D341Med (cell line): ENCODE results near the gene HNRNPL.
"Not testable (repeated sequence)": the region's sequence is repeated elsewhere in the genome, so short reads cannot be mapped to it uniquely, and the experiment has no call there.

Experiments
- DNase-seq: peaks from one replicate; pipeline ENCODE4 v3.0.0; 2012; ENCODE audit warnings: low spot score

Gene HNRNPL

DNA sequence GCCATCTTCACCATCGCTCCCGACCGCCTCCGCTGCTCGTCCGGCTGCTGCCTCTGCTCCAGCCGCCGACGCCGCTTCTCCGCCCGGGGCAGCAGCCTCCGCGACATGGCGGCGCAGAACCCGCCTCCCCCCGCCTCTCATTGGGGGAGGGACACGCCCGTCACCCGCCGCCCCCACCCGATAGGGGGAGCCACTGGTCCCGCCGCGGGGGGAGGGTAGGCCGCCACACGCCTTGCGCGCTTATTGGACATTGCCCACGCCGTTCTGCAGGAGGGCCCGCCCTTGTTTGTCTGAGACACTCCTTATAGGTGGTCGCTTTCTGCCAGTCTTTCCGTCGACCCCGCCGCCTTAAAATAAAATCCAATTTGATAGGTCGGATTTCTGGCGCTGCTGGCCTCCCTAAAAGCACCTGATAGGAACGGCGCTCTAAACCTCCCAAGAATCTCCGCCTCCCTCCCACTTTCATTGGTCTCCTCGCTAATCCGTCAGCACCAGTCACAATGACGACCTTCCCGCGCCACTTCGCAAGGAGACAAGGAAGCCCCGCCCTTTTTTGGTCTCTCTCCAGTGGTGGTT lies at the start of gene HNRNPL:
Gene HNRNPL, minus strand, starts transcription at position 127 of the 576 bp plus-strand sequence. Its CDS starts 20 bp downstream, at position 107.
- peak; percentile 97 for DNase-seq

DNA sequence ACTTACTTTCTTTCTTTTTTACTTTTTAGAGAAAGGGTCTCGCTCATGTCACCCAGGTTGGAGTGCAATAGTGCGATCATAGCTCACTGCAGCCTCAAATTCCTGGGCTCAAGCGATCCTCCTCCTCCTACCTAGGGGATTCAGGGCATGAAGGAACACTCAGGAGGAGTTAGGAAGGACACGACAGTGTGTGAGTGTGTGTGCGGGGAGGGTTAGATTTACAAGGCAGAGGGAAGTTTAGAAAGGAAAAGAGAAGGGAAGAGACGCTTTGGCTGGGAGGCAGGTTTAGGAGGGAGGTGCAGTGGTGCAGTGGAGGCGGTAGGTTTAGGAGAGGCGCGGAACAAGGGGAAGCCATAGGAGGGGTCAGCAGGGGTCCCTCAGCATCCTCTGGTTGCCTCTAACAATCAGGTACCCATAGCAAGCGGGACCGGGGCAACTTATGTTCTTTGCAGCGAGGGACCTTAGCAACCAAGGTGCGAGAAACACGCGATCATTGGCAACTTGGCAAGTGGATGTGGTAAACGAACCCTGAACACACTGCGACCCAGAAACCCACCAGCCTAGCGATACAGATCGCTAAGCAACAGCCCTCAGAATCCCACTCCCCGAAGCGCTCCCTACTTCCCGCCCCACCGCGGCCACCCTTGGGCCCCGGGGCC lies 49.1 kb upstream of the HNRNPL start:
- DNase-seq, result peak; percentile 38

DNA sequence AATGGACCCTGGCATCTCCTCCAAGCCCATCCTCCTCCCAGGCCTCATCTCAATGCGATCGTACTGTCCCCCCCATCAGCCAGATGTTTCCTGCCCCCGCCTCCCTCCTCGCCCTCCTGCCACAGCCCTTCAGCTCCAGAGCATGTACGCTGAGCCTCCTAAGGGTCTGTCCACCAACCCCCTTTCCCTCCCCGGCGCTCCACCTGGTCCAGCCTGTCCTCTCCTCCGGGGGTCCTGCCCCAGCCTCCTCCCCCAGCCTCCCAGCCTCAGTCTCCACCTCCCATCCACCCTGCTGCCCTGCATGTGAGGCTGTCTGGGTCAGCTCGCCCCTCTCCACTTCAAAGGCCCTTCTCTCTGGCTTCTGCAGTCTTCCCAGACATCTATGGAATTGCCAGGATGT lies 45.2 kb upstream of the HNRNPL start:
- DNase-seq, result no peak

DNA sequence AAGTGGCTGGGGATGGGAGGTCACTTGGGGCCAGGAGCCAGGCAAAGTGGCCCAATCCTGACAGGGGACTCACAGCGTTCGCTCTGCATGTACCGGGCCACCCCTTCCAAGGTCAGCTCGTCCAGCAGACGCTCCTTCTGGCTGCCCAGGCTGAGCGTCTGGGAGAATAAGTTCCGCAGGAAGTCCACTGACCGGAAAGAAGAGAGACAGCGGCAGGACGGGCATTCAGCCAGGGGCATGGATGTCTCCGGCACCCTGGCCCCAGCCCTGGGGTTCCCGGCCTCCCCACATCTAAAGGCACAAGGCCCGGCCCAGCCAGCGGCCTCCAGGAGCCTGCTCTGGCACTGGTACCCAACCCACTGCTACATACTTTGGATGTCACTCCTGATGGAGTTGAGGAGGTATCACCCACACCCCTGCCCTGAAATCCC lies 43.6 kb upstream of the HNRNPL start:
- DNase-seq, result no peak

DNA sequence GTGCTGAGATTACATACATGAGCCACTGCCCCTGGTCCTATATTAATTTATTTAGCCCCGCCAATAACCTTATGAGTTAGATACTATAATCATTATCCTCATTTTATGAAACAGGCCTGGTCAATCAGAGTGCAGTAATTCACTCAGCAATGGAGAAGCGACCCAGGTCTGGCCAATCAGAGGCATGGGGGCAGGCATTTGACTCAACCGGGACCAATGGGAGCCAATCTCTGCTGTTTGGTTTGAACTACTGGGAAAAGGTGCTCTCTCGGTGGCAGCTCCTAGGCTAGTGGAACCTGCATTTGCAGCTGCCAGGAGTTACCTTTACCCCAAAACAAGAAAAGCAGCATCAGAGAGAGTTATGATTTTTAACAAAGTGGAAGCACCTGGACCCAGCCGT lies 43.1 kb upstream of the HNRNPL start:
- DNase-seq, result no peak

DNA sequence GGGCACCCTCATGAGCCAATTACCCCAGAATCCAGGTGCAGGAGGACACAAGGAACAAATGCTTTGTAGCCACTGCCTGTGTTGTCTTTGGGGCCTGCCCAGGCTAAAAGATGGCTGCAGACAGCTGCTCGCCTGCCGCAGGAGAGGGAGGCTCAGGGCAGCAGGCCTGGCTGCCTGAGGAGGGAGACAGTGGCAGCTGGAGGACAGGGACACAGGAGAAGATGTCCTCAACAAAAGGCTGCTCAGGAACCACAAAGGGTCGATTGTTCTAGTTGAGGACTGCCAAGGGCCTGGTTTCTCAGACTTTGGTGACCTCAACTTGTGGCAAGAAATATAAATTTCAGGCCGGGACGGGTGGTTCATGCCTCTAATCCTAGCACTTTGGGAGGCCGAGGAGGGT lies 42.0 kb upstream of the HNRNPL start:
- DNase-seq, result no peak

DNA sequence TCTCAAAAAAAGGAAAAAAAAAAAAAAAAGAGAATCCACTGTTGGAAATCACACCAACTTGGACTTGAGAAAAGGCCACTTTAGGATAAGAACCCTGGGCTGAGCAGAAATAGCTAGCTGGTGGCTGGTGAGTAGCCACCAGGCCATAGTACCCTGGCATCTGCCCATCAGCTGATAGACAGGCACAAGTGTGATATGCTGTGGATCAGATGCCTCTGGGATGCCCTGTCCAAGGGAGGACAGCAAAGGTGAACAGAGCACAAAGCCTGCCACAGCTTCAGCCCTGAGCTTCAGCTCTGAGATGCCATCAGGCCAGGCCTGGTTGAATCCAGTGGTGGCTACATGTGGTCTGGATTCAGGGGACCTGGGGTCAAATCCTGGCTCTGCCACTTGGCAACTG lies 40.9 kb upstream of the HNRNPL start:
- no peak for DNase-seq

DNA sequence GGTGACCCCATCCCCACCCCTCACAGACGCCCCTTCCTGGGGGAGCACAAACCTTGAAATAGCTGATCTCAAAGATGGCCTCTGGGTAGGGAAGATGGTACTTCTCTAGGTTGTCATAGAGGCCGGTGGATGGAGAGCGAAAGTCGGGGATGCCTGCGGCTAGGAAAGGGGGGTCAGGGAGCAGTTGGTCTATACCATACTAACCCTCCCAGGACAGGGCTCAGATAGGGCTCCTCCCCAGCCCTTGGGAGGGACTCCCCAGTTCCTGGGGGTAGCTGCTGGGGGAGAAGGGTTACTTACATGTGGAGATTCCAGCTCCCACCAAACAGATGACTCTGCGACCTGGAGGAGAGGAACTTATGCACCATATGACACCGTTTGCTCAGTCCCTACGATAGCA lies 40.0 kb upstream of the HNRNPL start:
- no peak for DNase-seq

DNA sequence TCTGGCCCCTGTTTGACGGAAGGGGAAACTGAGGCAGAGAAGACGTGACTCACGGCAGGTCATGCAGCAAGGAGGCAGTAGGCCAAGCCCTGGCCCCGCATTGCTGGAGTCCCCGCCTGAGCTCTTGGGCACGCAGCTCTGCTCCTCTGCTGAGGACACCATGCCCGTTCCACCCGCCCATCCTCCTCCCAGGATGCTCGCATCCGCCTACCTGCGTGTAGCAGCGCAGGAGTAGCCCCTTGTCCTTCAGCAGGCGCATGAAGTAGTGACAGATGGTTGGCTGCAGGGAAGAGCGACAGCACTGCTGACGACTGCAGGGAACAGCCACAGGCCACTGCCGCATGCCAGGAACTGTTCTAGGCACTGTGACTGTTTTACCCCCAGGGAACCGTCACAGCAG lies 39.1 kb upstream of the HNRNPL start:
- no peak for DNase-seq

DNA sequence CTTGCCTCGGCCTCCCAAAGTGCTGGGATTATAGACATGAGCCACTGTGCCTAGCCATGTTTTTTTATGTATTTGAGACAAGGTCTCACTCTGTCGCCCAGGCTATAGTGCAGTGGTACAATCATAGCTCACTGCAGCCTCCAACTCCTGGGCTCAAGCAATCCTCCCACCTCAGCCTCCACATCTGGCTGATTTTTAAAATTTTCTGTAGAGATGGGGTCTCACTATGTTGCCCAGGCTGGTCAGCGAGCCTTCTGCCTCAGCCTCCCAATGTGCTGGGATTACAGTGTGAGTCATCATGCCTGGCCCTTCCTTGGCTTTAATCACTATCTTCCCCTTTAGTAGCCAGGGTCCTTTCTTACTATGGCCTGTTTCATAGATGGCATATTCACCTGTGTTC lies 34.9 kb upstream of the HNRNPL start:
- DNase-seq, result not testable (repeated sequence)

DNA sequence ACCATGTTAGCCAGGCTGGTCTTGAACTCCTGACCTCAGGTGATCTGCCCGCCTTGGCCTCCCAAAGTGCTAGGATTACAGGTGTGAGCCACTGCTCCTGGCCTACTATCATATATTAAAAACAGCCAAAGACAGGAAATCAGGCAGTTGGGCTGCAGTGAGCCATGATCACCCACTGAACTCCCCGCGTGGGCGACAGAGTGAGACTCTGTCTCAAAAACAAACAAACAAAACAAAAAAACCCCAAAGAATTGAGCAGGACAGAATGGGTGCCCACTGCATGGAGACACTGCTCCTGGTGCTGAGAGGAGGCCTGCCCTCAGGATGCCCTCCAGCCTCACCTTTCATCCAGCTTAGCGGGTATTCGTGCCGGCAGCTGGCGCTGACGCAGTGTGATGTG lies 33.5 kb upstream of the HNRNPL start:
- DNase-seq, result no peak

DNA sequence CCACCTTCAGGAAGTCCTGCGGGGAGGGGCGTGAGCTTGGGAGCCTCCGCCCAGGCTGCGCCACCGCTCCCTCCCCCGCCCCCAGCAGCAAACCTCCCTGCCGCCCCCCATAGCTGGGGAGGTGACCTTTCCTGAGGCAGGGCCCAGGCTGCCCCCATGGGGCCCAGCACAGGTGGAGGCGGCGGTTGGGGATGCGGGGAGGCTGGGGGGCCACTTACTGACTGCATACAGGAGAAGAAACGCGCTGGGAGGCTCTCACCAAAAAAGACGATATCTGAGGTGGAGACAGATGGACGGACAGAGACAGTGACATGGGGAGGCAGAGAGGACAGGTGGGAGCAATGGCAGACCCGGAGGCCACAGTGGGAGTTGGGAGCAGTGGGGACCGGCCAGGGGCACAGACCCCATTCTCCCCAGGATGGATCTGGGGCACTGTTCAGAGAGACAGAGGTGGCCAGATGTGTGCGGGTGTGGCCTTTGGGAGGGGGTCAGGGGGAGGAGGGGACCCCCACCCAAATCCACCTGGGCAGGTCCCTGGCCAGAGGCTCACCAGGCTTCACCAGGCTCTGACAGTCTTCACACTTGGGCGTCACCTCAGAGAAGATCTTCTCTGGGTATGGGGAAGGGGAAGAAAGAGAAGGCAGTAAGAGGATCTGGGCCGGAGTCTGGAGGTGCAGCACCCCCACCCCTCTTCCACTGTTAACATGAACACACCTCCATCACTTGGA lies 31.3 kb upstream of the HNRNPL start:
- no peak for DNase-seq

DNA sequence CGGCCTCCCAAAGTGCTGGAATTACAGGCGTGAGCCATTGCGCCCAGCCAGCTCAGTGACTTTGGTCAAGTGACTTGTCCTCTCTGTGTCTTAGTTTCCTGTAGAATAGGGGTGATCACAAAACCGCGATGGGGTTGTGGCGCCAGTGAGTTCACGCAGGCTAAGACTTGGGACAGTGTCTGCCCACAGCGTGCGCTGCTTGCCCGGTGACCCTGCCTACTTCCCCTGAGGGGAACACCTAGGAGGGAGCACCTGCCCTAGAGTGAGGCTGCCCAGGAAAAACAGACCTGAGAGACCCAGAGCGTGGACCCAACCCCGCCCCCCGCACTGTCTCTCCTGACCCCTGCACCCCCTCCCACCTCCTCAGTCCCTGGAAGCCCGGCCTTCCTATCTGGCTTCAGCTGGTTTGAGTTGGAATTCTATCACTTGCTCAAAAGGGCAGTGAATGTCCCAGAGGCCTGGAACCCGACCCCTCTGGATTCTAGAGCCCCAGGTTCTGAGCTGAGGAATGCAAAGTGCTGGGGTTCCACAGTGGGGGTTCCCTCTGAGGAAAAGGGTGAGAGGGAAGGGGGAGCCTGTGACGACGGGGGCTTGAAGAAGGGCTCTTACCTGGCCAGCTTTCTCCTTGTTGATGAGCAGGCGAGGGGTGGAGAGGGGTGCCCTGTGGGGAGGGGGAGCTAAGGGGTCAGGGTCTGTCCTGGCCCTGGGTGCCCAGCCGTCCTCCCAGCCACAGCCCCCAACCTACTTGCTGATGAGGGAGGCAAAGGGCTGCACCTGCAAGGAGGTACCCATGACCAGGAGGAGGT lies 30.5 kb upstream of the HNRNPL start:
- no peak for DNase-seq

DNA sequence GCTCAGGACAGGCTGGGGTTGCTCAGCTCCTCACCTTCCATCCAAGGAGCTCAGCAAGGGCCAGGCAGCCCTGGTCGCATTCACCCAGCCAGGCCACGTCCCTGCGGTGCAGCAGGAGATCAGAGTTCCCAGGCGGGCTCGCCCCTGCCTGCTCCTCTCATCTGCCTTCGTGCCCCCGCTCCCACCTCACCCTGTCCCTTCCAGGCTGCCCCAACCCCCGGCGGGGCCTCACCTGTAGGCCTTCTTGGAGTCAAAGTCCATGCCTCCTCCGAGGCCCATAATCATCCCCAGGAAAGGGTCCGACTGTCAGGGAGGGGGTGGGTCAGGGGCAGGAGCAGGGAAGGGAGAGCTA lies 29.6 kb upstream of the HNRNPL start:
- peak; percentile 31 for DNase-seq

DNA sequence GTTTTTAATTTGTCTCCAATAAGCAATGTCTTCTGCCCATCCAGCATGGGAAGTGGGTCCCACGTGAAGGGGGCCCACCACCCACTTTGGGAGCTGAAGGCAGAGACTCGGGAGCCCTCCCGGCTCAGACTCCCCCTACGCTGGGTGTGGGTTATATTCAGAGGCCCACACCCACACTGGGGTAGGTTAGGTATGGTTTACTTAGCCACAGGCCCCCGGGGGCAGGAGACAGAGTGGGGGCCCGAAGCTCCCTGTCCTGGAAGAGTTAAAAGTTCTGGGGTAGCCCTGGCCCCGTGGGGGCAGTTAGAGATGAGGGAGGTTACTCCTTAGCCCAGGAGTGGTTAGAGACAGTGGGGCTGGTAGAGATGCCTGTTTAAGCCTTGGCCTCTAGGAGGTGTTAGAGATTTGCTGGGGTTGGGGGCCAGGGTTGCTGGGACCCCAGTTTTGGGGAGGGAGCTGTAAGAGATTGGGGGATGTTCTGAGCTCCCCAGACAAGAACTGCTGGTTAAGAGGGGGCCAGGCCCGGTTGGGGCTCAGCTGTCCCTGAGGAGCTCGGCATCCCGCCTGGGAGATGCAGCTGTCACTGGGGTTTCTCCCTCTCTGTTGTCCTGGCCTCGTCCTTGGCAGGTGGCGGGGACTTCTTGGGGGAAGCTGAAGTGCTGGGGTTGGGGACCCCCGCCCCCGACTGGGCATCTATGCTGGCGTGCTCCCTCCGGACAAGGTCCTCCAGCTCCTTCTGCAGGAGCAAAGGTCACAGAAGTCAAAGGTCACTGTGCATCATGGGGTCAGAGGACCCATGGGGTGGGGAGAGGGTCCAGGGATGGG lies 29.0 kb upstream of the HNRNPL start:
- DNase-seq, result peak; percentile 24

DNA sequence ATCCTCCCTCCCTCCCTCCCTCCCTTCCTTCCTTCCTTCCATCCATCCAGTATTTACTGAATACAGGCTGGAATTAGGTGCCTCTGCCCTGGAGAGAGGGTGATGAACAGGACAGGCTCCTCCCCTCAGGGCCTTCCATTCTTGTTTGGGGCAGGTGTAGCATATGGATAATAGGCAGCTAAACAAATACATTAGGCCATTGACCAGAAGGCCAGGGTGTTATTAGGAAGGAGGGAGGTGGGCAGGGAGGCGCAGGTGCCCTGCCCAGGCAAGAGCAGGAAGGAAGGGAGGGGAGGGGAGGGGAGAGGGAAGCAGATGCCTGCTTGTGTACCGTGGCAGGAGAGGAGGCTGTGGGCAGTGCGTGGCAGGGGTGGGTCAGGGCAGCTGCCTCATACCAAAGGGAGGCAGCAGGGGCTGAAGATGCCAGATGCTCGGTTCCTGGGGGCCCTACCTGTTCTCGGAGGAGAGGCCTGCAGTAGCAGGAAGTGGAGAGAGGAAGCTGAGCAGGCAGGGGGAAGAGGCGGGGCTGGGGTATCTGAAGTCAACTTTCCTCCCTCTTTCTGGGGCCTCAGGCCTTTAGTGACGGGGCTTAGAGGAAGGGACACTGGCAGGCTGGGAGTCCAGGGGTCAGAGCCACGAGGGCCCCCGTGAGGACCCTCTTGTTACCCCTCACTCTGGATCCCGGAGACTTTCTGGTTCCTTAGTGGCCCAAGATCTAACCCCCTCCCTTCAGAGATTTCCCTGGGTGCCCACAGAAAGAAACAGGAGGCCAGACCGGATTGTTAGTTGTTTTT lies 28.2 kb upstream of the HNRNPL start, which contains the start of gene RINL:
Gene RINL, minus strand, starts transcription at position 495 of the 794 bp plus-strand sequence. CDS start 1,533 bp downstream, outside the sequence.
- DNase-seq, result peak; percentile 29

DNA sequence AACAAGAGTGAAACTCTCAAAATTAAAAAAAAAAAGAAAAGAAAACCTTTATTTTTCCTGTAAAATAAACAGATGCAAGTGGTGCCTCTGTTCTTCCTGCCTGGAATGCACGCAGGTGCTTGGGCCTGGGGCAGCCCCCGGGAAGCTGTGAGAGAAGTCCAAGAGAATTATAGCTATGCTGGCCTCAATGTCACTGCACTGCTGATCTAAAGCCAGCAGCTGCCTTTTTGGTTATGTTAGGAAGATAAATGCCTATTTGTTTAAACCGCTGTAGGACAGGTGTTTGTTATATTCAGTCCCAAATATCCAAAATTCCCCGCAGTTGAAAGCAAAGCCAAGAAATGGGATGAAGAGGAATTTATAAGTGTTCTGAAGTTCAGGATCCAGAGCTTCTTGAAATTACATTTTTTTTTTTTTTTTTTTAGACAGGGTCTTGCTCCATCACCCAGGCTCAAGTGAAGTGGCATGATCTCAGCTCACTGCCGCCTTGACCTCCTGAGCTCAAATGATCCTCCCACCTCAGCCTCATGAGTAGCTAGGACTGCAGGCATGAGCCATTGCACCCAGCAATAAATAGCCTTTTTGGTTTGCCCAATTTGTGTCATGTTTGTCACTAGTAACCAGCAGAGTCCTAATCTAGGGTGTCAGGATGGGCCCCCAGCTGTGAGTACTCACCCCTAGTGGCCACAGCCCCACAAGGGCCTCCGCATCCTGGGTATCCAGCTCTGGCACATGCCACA lies 26.0 kb upstream of the HNRNPL start:
- no peak for DNase-seq

DNA sequence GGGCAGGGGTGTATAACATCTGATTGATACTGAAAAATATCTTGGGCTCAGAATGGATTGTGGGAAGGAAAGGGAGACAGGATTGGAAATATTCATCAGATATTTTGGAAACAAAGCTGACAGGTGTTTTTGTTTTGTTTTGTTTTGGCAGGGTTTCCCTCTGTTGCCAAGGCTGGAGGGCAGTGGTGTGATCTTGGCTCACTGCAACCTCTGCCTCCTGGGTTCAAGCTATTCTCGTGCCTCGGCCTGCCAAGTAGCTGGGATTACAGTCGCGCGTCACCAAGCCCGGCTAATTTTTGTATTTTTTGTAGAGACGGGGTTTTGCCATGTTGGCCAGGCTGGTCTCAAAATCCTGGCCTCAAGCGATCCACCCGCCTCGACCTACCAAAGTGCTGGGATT lies 23.6 kb upstream of the HNRNPL start:
- DNase-seq, result not testable (repeated sequence)

DNA sequence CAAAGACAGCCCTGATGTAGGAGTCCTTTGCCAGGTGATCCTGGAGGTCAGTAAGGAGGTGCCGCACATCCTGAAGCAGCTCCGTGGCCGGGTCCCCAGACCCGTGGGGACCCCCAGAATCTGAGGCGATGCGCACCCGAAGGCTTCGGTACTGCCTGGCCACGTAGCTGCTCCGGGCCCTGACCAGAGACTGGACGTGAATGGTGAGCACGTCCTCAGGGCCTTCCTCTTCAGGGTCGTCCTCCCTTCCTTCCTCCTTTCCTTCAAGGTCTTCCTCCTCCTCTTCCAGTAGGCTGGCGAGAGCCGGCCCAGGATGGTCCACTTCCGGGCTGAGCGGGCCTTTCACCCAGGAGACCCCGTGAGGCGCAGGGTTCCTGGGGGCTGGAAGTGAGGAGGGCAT lies 20.8 kb upstream of the HNRNPL start:
- DNase-seq, result peak; percentile 26
